ENCODE results near the gene OTUB1. TPM values are rescaled to one million over a fixed set of nuclear protein-coding genes. Genes with fewer than 3 reads are reported as not detected.

OTUB1 gene
- total and polyA plus RNA-seq, 8 donors: 15.2 to 57.8 (median 26.0) TPM

DNA sequence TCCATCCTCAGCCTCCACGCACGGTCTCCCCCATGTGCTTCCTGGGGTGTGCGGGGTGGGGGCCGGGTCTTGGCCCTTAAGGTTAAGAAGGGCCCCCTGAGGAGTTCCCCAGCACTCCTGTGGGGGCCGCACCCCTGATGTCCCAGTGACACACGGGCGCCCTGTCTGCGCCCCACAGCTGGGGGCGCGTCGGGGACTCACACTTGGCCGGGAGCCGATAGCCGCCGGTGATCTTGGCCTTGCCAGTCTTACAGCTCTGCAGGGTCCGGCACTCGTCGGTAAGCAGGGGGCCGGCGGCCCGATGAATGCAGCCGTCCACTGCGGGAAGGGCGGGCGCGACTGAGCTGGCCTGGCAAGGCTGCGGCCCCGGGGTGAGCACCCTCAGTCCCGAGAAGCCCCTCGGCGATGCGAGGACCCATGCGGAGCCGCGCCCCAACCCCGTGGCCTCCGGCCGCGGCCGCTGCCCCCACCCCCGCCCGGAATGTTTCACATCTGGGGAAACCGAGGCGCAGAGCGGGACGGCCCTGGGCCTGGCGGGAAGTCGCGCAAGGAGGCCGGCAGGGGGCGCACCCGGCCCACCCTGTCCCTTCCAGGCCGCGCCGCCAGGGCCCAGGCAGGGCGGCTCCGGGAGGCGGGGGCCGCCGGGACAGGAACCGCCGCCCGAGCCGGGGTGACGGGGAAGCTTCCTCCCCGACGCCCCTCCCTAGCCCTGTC, 13.9 kb downstream of the OTUB1 start:
- intact Hi-C loops (cut with DNase I): loop anchor here in 2 of 3 donors (5.0 to 10.0 kb wide), 2 partner anchors 65 to 152 kb away; no protein-coding TSS in a partner anchor
- peak overlapping the region in 1 of 4 donors; percentile 27 for H3K4me3 ChIP-seq
- peak; percentile 62 to 85 (median 82) for ATAC-seq
- no peak overlapping the region for H3K27ac ChIP-seq
- H3K36me3 ChIP-seq: peaks cover 0 to 20% (median 12%) of the 10 kb centered on the region in 3 donors
- FAIRE-seq: no peak
- DNase-seq: peak in 3 of 6 donors; percentile 65 to 85 (median 70)
- WGBS, 2 donors: 23 to 43% methylated on average over 37 to 67 of the region's 67 CpGs
- peaks cover 0 to 5% (median 2%) of the 10 kb centered on the region in 3 donors for H3K4me1 ChIP-seq
- no peaks in the 10 kb centered on the region for H3K27me3 ChIP-seq
- TF ChIP-seq, protein P1, sequence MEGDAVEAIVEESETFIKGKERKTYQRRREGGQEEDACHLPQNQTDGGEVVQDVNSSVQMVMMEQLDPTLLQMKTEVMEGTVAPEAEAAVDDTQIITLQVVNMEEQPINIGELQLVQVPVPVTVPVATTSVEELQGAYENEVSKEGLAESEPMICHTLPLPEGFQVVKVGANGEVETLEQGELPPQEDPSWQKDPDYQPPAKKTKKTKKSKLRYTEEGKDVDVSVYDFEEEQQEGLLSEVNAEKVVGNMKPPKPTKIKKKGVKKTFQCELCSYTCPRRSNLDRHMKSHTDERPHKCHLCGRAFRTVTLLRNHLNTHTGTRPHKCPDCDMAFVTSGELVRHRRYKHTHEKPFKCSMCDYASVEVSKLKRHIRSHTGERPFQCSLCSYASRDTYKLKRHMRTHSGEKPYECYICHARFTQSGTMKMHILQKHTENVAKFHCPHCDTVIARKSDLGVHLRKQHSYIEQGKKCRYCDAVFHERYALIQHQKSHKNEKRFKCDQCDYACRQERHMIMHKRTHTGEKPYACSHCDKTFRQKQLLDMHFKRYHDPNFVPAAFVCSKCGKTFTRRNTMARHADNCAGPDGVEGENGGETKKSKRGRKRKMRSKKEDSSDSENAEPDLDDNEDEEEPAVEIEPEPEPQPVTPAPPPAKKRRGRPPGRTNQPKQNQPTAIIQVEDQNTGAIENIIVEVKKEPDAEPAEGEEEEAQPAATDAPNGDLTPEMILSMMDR (IDR thresholded peaks at IDR 0.05): peak; percentile 37 to 76 (median 63)
- no peaks in the 10 kb centered on the region for H3K9me3 ChIP-seq

DNA sequence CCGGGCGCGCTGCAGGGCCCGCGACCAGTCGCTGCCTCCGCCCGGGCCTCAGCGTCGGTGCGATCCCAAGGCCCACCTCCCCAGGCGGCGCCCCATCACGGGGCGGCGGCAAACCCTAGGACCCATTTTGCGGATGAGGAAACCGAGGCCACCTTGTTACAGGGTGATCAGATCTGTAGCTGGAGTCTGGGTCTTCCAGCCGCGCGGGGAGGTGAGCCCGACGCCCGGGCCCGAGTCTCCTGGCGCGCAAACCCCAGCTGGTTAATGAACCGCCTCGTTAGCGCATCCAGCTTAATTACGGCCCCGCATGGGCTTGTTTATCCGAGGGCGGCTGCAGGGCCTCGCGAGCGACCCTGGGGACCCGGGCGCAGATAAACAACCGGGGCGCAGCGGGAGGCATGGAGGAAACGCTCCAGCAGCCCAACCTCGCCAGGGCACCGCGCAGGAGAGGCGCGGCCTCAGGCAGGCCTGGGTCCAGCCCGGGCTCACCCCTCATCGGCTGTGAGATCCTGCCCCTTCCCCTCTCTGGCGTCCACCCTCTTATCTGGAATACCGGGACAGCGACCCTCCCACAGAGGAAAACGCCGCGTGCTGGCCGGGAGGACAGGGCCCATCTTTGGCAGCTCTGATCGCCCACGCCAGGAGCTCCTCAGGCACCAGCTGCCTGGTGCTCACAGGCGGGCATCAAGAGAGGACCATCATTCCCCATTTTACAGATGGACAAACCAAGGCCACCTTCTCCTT, 14.7 kb downstream of the OTUB1 start:
- H3K4me1 ChIP-seq: peaks cover 0 to 5% (median 2%) of the 10 kb centered on the region in 3 donors
- no peaks in the 10 kb centered on the region for H3K9me3 ChIP-seq
- intact Hi-C loops (cut with DNase I): loop anchor here in 2 of 3 donors (5.0 to 10.0 kb wide), 2 partner anchors 64 to 151 kb away; no protein-coding TSS in a partner anchor
- FAIRE-seq (no peak), ATAC-seq (no peak), DNase-seq (no peak)
- H3K4me3 ChIP-seq: peak overlapping the region in 1 of 4 donors; percentile 27
- no peak overlapping the region for H3K27ac ChIP-seq
- H3K36me3 ChIP-seq: peaks cover 0 to 20% (median 12%) of the 10 kb centered on the region in 3 donors
- no peaks in the 10 kb centered on the region for H3K27me3 ChIP-seq
- 57 to 61% methylated on average over 42 to 60 of the region's 60 CpGs for WGBS, 2 donors
- TF ChIP-seq, protein P1 (IDR thresholded peaks at IDR 0.05): no peak

- Histone ChIP-seq H3K4me1 (peaks cover 0 to 5% (median 2%) of the 10 kb centered on the region in 3 donors), H3K27me3 (no peaks in the 10 kb centered on the region), H3K27ac (no peak overlapping the region), H3K9me3 (no peaks in the 10 kb centered on the region), H3K4me3 (no peak overlapping the region), H3K36me3 (peaks cover 0 to 18% (median 10%) of the 10 kb centered on the region in 3 donors)
- ATAC-seq (no peak), DNase-seq (no peak), FAIRE-seq (no peak)
- intact Hi-C loops (cut with DNase I): loop anchor here in 2 of 3 donors (5.0 to 10.0 kb wide), 2 partner anchors 63 to 151 kb away; no protein-coding TSS in a partner anchor
- TF ChIP-seq, protein P1 (IDR thresholded peaks at IDR 0.05): no peak
- 73 to 81% methylated on average over 23 of the region's 23 CpGs for WGBS, 2 donors
Observed at GRCh38 chr11:64001484-64002420, 15.5 kb downstream of the OTUB1 start.

GRCh38 chr11:64003807-64004589, 17.8 kb downstream of the OTUB1 start:
- 73 to 77% methylated on average over 23 of the region's 23 CpGs for WGBS, 2 donors
- peak in 1 of 4 donors; percentile 15 for ATAC-seq
- no peaks in the 10 kb centered on the region for H3K36me3 ChIP-seq
- no peak overlapping the region for H3K4me3 ChIP-seq
- TF ChIP-seq, protein P1 (IDR thresholded peaks at IDR 0.05): no peak
- intact Hi-C loops (cut with DNase I): loop anchor here in 2 of 3 donors (5.0 to 10.0 kb wide), 2 partner anchors 61 to 148 kb away; no protein-coding TSS in a partner anchor
- no peak for FAIRE-seq
- H3K27ac ChIP-seq: peak overlapping the region in 2 of 4 donors; percentile 17 to 28
- peaks cover 0 to 11% (median 5%) of the 10 kb centered on the region in 3 donors for H3K4me1 ChIP-seq
- DNase-seq: peak in 2 of 6 donors; percentile 59 to 64
- no peaks in the 10 kb centered on the region for H3K9me3 ChIP-seq
- H3K27me3 ChIP-seq: no peaks in the 10 kb centered on the region

Data from pancreas (tissue), 10 donors.